ENCODE results near the gene RALGDS. TPM values are rescaled to one million over a fixed set of nuclear protein-coding genes. Genes with fewer than 3 reads are reported as not detected.
"Not testable (repeated sequence)": the region's sequence is repeated elsewhere in the genome, so short reads cannot be mapped to it uniquely, and the experiment has no call there.

The RALGDS gene
- total RNA-seq, 2 donors from 2014 or later: 27.6 to 28.3 TPM

- no peak for DNase-seq (ENCODE audit: low spot score)
- intact Hi-C loops (cut with DNase I): no loop called here
Measured at GRCh38 chr9:133064241-133065069, 56.6 kb downstream of the RALGDS start.

- no peak for DNase-seq (ENCODE audit: low spot score)
Measured at GRCh38 chr9:133063500-133064231, 57.4 kb downstream of the RALGDS start.

GRCh38 chr9:133063159-133063499 is 57.9 kb downstream of the RALGDS start:
- intact Hi-C loops (cut with DNase I): no loop called here
- no peak for DNase-seq (ENCODE audit: low spot score)

More at GRCh38 chr9:133063500-133064231, 57.4 kb downstream of the RALGDS start:
- intact Hi-C loops (cut with DNase I): no loop called here

GRCh38 chr9:133062569-133062968 is 58.5 kb downstream of the RALGDS start:
- intact Hi-C loops (cut with DNase I); DNase-seq (ENCODE audit: low spot score): not testable (repeated sequence)

GRCh38 chr9:133061764-133062145 is 59.3 kb downstream of the RALGDS start, which contains the start of gene CEL:
Gene CEL (plus strand): TSS chr9:133061981. CDS start chr9:133062003, 22 bp downstream.
- intact Hi-C loops (cut with DNase I); DNase-seq (ENCODE audit: low spot score): not testable (repeated sequence)

GRCh38 chr9:133061019-133061763 is 59.8 kb downstream of the RALGDS start:
- intact Hi-C loops (cut with DNase I): not testable (repeated sequence)

GRCh38 chr9:133060417-133060841 is 60.6 kb downstream of the RALGDS start:
- intact Hi-C loops (cut with DNase I): no loop called here

More at GRCh38 chr9:133061019-133061763, 59.8 kb downstream of the RALGDS start:
- not testable (repeated sequence) for DNase-seq (ENCODE audit: low spot score)

GRCh38 chr9:133059623-133060022 is 61.4 kb downstream of the RALGDS start:
- no peak for DNase-seq (ENCODE audit: low spot score)
- intact Hi-C loops (cut with DNase I): no loop called here

More at GRCh38 chr9:133060417-133060841, 60.6 kb downstream of the RALGDS start:
- DNase-seq (ENCODE audit: low spot score): no peak

GRCh38 chr9:133058550-133059320 is 62.3 kb downstream of the RALGDS start:
- intact Hi-C loops (cut with DNase I): no loop called here
- DNase-seq (ENCODE audit: low spot score): peak; percentile 54

GRCh38 chr9:133058071-133058470 is 63.0 kb downstream of the RALGDS start:
- intact Hi-C loops (cut with DNase I): no loop called here
- no peak for DNase-seq (ENCODE audit: low spot score)

GRCh38 chr9:133057553-133057952 is 63.5 kb downstream of the RALGDS start:
- intact Hi-C loops (cut with DNase I): no loop called here
- DNase-seq (ENCODE audit: low spot score): no peak

- DNase-seq (ENCODE audit: low spot score): no peak
- intact Hi-C loops (cut with DNase I): no loop called here
Measured at GRCh38 chr9:133057006-133057405, 64.0 kb downstream of the RALGDS start.

GRCh38 chr9:133056533-133056932 is 64.5 kb downstream of the RALGDS start:
- intact Hi-C loops (cut with DNase I): no loop called here
- no peak for DNase-seq (ENCODE audit: low spot score)

GRCh38 chr9:133055788-133056420 is 65.1 kb downstream of the RALGDS start:
- DNase-seq (ENCODE audit: low spot score): no peak
- intact Hi-C loops (cut with DNase I): no loop called here

GRCh38 chr9:133054966-133055365 is 66.1 kb downstream of the RALGDS start:
- intact Hi-C loops (cut with DNase I): no loop called here
- no peak for DNase-seq (ENCODE audit: low spot score)

GRCh38 chr9:133054194-133054890 is 66.7 kb downstream of the RALGDS start:
- no peak for DNase-seq (ENCODE audit: low spot score)
- intact Hi-C loops (cut with DNase I): no loop called here

- DNase-seq (ENCODE audit: low spot score): no peak
- intact Hi-C loops (cut with DNase I): no loop called here
Measured at GRCh38 chr9:133051966-133052539, 69.0 kb downstream of the RALGDS start.
